Measurements from ENCODE around the gene SEMA4A.
"Not testable (repeated sequence)": the region's sequence is repeated elsewhere in the genome, so short reads cannot be mapped to it uniquely, and the experiment has no call there.

The SEMA4A gene

DNA sequence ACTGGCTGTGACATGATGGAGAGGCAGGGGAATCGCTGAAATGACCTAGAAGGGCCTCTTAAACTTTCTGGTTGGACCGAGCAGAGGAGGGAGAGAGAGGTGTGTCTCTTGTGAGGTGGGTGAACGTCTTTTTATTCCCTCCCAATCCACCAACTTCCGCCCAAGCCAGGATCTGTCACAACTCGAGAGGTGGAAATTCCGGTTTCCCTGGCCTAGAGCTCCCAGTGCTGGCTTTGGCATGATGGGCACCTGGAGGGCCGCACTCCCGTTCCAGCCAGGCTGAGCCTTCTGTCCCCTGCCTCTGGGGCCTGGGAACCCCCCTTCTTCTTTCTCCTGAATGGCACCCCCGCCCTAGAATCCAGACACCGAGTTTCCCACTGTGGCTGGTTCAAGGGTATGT lies at the start of gene SEMA4A:
SEMA4A (plus strand) TSS at position 224 of the 400 bp plus-strand sequence. CDS start 994 bp downstream, outside the sequence.
- DNase-seq (ENCODE audit: low read depth) = no peak

DNA sequence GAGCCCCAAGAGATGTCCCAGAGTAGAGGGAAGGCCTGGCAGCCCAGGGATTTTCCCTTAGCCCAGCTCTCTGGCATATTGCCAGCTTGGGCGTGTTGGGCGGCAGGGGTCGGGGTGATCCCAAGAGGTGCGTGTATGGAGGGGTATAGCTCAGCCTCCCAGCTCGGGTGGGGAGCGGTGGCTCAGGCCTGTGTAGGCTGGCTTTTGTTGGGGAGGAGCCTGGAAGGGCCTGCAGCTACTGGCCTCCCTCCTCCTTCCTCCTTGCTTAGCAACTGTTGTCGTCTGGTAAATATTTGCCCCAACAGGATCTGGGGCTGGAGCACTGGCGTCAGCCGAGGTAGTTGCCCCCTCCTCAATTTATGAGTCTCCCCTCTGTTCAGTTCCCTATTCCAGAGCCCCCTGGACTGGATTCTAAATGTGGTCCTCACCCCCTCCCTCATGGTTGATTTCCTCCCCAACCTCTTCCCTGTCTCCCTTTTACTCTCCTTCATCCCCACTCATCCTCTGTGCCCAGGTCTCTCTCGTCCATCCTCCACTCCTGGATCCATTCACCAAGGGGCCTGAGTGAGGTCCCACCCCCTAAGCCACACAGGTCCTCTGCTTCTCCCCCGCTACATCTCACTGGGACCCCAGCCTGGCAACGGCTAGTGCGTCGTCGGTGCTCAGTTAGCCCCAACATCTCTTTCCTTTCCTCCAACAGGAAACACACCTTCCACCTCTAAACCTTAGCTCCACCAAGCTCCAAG lies 49.1 kb upstream of the SEMA4A start:
- no peak for DNase-seq (ENCODE audit: low read depth)

DNA sequence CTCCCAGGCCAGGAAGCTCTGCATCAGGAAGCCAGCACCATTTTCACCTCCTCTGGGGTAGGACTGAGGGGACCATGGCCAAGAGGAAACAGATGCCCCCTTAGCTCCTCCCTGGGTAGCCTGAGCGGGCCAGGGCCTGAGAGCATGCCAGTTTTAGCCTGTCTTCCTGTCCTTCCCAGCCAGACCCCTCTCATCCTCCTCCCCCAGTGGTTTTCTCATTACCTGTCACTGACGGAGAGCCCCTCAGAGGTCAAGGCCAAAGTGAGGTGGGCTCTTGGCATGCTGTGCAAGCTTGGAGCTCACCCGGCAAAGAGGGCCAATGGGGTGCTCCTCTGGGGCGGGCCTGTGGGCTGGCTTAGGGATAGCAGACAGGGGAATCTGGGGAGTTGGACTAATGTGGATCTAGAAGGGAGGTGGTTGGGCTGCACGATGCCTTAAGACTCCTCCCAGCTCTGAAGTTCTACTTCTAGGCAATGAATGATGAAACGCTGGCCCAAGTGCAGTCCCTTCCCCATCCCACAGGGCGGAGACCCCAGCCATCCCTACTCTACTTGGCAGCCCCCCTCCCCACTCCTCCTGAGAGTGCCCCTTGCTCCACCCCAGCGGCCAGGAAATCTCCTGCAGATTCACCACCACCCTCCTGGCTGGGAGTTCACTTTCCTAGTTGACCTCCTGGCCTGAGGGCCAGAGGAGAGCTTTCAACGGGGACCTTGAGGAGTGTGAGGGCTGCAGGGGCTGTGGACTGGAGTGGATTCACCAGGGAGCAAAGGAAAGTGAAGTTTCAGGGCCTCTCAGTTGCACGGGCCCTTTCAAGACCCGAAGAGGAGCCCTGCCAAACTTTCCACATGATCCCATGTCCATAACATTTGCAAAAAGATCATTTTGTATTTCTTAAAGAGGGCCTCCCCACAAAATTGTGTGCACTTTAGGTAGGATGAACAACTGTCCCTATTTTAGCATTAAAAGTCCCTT lies 48.2 kb upstream of the SEMA4A start:
- no peak for DNase-seq (ENCODE audit: low read depth)

DNA sequence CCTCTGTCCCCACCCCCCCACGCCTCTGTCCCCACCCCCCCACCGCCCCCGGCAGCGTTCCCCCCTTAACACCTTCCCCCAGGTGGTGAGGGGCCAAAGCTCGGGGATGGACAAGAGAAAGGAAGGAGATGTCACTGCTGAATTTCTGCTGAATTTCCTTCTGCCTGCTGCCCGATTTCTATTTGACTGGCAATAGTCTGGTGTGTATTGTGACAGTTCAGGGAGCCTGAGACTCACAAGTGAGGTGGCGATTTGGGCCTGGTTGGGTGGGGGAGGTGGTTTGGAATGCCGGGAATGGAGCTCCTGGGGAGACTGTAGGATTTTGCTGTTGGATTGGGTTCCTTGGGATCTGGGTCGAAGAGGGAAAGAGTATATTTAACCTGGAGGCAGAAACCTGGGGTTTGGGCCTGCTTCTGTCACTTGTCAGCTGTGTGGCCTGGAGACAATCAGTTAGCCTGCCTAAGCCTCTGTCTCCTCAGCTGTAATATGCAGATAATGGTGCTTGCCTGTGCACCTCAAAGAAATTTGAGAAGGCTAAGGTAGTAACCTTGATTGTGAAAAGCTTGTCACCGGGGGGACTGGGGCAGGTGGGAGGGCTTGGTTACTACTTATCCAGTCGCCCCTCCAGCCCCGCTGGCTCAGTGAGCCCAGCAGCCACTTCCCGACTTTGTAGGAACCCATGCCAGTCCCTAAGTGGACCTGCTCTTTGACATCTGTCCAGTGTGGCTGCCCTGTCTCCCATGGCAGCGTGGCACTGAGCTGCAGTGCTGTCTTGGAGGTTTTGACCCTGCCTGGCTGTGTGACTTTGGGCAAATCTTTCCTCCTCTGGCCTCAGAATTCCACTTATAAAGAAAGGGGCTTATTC lies 46.5 kb upstream of the SEMA4A start:
- no peak for DNase-seq (ENCODE audit: low read depth)

DNA sequence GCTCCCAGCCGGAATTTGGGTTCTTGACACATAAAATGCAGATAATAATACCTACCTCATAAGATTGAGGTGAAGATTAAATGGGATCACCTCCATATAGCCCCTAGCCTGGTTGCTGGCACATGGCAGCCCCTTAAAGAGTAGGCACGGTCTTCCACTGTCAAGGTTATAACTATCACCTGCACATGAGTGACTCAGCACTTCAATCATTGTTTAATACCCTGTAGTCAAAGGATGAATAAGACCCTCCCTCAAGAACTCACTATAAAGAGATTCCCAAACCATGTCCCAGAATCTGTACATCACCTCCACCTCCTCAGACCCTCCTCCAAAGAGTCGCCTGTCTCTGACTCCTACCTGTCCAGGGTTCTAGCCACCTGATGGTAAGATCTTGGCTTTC lies 45.3 kb upstream of the SEMA4A start:
- DNase-seq (ENCODE audit: low read depth) = no peak

DNA sequence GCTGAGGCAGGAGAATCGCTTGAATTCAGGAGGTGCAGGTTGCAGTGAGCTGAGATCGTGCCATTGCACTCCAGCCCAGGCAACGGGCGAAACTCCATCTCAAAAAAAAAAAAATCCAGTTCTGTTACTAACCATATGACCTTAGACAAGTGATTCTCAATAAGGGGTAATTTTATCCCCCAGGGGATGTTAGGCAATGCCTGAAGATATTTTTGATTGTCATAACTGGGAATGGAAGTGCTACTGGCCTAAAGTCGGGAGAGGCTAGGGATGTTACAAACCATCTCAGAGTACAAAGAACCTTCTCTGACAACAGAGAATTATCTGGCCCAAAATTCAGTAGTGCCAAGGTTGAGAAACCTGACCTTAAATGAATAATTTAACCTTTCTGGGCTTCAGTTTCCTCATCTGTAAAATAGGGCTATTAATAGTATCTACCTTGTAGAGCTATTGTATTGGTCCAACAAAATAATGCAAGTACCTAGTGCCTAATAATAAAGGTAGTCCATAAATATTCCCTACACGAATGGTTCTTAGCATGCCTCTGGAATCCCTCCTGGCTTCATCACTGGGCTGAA lies 44.6 kb upstream of the SEMA4A start:
- DNase-seq (ENCODE audit: low read depth) = no peak

DNA sequence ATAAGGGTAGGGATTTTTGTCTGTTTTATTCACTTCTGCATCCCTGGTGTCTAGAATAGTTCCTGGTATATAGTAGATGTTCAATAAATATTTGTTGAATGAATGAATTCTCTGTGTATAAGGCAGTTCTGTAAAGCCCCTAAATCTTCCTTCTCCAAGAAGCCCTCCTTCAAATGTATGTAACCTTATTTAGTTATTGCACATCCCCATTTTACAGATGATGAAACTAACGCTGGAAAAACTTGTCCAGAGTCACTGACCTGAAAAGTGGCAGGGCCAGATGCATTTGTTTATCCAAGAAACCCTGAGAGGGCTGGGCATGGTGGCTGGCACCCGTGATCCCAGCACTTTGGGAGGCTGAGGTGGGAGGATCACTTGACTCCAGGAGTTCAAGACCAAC lies 43.1 kb upstream of the SEMA4A start:
- DNase-seq (ENCODE audit: low read depth) = no peak

DNA sequence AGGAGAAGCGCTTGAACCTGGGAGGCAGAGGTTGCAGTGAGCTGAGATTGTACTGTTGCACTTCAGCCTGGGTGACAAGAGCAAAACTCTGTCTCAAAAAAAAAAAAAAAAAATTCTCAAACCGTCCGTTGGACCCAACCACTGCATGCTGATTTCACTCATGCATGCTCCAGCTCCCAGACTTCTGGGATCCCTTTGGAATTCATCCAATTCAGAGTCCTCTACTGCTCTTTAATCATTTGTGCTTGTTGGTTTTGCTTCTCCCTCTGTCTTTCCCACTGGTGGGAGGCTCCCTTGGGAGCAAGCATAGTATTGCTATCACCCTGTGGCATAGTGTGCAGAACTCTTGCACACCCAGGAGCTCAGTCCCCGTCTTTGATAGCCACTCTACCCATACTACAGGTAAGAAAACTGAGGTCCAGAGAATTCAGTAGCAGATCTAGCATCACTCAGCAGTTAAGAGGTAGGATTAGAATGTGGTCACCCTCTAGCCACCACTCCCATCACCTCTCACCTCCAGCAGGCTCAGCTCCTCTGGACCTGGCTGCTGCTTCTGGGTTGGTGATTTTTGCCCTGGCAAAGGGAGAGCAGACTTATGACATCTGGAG lies 41.9 kb upstream of the SEMA4A start:
- DNase-seq (ENCODE audit: low read depth) = no peak

DNA sequence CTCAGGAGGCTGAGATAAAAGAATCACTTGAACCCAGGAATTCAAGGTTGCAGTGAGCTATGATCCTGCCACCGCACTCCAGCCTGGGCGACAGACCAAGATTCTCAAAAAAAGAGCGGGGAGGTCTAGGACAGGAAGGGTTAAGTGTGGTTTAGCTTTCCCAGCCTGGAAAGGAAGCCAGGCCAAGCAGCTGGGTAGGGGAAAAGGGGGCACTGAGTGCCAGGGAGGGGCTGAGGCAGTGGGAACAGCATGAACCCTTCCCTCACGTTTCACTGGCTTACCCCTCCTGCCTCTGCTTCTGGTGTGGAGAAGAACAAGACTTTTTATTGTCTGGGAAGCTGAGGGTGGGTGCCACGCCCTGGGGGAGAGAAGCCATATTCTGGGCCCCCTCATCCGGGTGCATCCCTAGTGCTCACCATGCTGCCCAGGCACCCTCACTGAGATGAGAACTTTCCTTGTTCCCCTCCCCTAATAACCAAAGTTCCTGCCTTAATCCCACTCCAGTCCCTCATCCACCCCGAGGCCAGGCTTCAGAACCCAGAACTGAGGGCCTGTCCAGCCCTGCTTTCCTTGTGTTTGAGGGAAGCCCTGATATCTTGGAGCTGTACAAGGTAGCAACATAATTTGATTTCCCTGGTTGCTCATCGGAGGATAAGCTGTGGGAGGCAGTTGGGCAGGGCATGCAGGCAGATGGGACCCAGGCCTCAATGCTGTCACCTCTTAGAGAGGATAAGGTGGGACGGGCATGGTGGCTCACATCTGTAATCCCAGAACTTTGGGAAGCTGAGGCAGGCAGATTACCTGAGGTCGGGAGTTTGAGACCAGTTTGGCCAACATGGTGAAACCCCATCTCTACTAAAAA lies 40.9 kb upstream of the SEMA4A start:
- no peak for DNase-seq (ENCODE audit: low read depth)

DNA sequence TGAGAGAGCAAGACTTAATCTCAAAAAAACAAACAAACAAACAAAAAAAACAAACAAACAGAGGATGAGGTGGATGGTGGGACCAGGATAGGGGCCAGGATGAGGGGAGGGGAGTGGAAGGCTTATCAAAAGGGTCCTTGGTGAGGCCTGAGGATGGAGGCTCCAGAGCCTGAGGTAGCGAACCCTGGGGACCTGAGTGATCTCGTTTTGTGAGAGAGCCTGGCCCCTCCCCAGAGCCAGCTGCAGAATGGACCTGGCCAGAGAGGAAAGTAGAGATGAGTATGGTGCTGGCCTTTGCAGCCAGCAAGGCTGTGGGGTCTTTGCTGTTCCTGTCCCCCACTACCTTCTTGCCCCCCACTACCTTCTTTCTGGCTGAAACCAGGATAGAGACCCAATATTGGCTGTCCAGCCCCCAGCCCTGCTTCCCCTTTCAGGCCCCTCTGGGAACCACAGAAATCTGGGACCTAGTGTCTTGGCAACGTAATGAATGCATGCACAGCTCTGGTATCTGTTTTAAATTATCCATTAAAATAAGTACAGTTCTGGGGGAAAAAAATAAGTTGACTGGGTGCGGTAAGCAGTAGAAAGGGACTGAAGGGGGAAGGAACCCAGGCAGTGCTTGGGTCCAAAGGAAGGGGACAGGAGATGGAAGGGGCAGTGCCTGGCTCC lies 40.0 kb upstream of the SEMA4A start:
- no peak for DNase-seq (ENCODE audit: low read depth)

DNA sequence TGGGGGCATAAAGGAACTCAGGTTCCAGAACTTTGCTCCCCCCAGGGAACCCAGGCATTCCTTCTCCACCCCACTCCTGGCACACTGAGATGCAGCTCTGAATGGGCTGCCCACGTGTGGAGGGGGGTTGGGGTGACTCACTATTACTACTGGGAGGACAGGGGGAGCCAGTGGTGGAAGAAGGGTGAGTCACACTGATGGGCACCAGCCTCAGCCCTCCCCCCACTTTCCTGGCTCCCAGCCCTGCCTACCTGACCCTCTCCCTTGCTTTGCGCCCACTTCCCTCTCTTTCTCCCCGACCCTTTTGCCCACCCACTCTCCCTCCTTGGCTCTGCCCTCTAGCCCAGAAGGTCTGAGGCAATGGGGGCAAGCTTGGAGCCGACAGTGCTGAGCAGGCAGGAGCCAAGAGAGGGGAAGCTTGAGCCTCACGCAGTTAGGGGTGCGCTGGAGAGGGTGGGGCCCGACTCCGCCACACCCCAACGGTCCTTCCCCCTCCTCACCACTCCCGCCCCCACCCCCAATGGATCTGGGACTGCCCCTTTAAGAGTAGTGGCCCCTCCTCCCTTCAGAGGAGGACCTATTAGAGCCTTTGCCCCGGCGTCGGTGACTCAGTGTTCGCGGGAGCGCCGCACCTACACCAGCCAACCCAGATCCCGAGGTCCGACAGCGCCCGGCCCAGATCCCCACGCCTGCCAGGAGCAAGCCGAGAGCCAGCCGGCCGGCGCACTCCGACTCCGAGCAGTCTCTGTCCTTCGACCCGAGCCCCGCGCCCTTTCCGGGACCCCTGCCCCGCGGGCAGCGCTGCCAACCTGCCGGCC lies 39.1 kb upstream of the SEMA4A start, which contains the start of gene LMNA:
LMNA (plus strand) TSS at position 611 of the 818 bp plus-strand sequence. CDS start 208 bp downstream, outside the sequence.
- DNase-seq (ENCODE audit: low read depth) = peak; percentile 63

DNA sequence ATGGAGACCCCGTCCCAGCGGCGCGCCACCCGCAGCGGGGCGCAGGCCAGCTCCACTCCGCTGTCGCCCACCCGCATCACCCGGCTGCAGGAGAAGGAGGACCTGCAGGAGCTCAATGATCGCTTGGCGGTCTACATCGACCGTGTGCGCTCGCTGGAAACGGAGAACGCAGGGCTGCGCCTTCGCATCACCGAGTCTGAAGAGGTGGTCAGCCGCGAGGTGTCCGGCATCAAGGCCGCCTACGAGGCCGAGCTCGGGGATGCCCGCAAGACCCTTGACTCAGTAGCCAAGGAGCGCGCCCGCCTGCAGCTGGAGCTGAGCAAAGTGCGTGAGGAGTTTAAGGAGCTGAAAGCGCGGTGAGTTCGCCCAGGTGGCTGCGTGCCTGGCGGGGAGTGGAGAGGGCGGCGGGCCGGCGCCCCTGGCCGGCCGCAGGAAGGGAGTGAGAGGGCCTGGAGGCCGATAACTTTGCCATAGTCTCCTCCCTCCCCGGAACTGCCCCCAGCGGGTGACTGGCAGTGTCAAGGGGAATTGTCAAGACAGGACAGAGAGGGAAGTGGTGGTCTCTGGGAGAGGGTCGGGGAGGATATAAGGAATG lies 38.4 kb upstream of the SEMA4A start:
- no peak for DNase-seq (ENCODE audit: low read depth)

DNA sequence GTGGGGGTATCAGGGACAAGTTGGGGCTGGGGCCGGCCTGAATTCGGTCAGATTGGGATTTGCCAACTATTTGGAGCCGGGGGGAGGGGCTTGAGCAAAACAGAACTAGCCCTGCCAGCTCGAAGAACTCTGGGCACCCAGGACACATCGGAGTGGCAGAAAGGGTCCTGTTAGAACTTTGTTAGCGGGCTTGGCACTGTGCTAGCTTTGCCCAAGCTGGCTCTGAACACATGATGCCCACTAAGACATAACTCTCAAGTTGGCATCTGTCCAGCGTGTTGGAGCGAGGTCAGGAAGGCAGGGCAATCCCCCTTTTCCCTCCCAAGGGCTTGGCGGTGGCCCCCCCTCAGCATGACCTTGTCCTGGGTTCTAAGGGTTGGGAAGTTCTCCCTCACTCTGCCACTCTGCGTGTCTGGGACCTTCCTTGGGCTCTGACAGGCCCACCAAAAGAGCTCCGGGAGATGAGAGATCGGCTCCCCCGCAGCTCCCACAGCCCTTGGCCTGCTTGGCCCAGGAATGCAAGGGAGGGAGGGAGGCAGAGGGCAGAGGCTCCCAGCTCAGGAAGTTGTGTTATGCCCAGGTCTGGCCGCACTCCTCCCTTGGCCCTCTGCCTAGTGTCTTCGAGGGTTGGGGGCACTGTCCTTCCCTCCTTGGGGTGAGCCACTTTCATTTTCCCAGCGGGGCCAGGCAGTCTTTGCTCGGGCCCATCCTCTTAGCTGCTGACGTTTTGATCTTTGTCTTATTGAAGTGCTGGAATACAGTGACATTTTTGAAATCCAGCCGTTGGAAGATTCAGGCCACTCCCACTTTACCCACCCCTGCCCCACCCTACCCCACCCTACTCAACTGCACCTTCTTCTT lies 37.6 kb upstream of the SEMA4A start:
- no peak for DNase-seq (ENCODE audit: low read depth)

DNA sequence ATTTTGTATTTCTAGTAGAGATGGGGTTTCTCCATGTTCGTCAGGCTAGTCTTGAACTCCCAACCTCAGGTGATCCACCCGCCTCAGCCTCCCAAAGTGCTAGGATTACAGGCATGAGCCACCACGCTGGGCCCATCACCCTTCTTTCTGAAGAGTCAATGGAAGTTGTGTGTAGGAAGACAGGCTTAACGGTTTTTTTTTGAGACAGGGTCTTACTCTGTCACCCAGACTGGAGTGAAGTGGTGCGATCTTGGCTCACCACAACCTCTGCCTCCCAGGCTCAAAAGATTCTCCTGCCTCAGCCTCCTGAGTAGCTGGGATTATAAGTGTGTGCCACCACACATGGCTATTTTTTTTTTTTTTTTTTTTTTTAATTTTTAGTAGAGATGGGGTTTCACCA lies 36.7 kb upstream of the SEMA4A start:
- DNase-seq (ENCODE audit: low read depth) = not testable (repeated sequence)

DNA sequence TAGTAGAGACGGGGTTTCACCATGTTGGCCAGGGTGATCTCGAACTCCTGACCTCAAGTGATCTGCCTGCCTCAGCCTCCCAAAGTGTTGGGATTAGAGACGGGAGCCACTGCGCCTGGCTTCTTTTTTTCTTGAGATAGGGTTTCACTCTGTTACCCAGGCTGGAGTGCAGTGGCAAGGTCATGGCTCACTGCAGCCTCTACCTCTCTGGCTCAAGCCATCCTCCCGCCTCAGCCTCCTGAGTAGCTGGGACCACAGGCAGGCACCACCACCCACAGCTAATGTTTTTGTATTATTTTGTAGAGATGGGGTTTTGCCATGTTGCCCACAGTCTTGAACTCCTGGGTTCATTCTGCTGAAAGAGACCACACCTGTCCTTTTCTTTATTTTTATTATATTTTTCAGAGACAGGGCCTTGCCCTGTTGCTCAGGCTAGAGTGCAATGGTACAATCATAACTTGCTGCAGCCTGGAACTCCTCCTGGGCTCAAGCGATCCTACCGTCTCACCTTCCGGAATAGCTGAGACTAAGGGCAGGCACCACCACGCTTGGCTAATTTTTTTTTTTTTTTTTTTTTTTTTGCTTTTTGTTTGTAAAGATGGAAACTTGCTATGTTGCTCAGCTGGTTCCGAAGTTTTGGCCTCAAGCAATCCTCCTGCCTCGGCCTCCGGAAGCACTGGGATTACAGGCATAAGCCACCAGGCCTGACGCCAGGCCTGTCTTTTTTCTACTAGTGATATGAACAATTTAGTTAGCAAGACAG lies 35.8 kb upstream of the SEMA4A start:
- DNase-seq (ENCODE audit: low read depth) = no peak

DNA sequence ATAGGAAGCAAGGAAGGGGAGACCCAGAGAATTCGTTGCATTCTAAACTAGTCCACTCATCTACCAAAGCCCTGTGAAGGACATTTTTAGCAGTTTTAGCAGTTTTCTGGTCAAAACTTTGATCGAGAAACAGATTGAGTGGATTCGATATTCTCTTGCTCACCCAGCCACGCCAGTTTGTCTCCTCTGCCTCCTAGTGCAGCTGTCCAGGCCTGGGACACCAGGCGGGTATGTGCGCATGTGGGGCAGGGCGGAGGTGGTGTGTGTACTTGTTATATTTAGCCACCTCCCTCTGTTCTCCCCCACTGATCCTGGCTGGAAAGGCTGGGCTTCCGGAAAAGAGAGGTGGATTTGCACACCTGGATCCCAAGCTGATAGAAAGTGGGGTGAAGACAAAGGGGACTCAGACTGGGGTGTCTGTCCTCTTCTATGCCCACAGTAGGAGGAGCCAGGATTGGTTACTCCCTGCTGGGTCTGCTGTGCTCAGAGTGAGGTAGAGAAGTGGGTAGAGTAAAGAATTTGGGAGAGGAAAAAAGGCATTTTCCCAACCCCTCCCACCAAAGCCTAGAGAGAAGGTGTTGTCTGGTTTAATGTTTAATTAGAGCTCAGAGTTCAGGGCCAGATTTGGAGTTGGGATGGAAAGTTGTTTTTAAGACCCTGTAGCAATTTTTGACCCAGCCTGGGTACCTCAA lies 35.1 kb upstream of the SEMA4A start:
- no peak for DNase-seq (ENCODE audit: low read depth)
